CD4-positive, alpha-beta T cell treated with Interferon gamma for 1 hour (primary cell): ENCODE results near the gene FOXF1.

ENCODE experiments used
- DNase-seq: peaks from one replicate; pipeline ENCODE4 v3.0.0-alpha.2; 2020

FOXF1 gene

DNA sequence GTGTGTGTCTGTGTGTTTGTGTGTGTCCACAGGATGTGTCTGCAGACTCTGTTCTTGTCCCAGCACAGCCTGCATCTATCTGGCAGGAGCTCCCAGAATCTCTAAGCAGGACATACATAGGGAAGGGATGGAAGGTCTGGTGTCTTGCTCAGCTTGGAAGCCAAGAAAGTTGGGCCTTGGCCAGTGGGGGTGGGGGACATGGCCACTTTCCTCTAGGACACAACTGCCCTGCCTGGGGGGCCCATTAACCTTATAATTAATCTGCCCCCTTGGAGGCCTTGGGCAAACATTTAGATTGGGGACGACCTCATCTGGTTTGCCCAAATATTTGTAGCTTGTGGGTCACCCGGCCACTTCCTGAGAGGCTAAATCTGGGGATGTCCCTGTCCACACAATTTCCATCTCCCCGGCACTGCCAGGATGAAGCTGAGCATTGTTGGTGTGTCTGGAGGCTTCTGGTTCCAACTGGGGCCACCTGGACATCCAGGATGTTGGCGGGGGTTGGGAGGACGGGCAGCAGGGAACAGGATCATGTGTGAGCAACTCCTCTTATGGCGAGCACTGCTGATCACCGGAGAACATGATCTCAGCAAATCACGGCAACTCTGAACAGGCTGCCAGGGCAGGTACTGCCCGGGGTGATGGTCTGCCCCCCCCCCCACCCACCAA is 17.2 kb upstream of the FOXF1 start:
- no peak for DNase-seq

DNA sequence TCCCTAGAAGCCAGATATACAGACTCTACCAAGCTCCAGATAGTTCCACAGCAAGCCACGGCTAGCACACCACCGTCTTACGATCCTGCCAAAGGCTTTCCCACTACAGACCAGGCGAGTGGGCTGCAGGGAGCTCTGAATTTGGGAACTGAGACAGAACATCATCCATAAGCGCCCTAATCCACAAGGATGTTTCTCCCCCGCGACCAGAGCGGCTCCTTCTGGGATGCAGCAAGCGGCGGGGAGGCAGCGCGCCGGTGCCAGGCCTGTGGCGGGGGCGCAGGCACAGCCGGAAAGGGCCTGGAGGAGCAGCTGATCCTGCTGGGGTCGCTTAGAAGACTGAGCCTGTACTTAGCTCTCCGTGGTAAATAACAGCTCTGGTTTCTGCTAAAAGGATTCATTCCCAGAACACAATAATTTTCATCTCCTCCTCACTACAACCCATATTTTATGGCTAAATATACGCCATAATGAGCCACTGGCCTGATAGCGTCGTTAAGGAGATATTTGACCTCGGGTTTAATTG is 16.2 kb upstream of the FOXF1 start:
- DNase-seq = no peak

DNA sequence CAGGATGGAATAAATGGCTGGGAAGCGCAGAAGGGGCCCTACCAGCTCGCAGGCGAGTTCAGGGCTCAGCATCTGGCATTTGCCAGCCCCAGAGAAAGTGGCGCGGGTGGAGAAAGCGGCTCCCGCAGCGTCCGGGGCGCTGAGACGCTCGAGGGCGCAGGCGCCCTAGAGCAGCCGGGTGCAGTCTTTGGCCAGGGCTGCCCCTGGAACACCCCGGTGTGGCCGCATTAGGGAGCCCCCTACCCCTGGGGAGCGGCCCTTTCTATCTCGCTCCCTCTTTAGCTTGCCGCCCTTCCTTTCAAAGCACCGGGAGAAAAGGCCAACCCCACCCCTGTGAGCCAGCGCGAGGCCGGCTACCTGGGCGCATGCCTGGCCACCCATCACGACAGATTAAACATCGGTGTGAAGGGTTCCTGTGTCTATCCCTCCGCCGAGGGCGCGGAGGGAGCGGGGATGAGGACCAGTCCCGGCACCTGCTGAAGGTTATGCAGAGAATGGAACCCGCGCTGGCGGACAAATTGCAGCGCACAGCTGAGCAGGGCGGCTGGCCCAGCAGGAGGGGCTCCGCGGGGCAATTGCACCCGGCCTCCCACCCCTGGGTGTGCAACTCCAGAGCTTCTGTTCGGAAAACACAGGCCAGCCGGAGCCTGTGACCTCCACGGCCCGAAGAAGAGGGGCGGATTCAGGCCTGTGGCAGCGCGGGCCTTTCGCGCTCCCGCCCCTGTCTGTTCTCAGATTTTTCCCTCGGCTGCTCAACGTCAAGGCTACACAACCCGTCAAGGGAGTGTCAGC is 15.6 kb upstream of the FOXF1 start:
- no peak for DNase-seq

DNA sequence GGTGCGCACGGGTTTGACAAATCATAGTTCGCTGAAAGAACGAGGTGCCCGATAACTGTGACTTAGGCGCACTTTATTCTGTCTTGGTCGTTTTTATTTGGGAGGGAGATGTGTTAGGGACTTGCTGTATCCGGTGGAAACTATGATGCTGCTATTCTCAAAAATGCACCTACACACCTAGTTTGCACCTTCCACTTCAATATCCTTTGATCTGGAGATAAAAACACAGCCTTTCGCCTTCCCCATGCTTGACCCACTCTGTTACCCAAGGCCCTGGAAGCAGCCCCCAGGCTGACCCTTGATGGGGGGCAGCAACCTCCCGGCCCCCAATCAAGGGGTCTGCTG is 15.0 kb upstream of the FOXF1 start:
- DNase-seq = no peak

DNA sequence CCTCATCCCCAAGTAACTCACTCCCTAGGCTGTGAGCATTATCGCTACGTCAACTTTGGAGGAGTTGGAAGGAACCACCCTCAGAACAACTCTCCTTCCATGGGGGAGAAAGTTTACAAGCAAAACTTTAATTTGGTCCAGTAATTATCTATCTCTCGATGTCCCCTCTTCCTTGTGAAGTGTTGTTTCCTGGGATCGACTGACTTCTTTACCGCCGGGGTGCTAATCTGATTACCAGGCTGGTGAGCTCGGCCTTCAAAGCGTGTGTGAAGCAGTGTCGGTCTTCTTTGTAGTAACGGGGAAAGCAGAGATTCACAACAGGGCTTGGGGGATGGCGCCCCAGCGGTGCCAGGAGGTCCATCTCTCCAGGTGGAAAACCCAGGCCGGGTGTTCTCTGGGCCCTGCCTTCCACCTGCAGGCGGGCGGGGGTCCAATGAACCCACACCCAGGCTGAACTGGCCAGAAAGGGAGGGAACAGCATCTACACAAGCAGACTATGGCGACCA is 14.5 kb upstream of the FOXF1 start:
- DNase-seq = no peak

DNA sequence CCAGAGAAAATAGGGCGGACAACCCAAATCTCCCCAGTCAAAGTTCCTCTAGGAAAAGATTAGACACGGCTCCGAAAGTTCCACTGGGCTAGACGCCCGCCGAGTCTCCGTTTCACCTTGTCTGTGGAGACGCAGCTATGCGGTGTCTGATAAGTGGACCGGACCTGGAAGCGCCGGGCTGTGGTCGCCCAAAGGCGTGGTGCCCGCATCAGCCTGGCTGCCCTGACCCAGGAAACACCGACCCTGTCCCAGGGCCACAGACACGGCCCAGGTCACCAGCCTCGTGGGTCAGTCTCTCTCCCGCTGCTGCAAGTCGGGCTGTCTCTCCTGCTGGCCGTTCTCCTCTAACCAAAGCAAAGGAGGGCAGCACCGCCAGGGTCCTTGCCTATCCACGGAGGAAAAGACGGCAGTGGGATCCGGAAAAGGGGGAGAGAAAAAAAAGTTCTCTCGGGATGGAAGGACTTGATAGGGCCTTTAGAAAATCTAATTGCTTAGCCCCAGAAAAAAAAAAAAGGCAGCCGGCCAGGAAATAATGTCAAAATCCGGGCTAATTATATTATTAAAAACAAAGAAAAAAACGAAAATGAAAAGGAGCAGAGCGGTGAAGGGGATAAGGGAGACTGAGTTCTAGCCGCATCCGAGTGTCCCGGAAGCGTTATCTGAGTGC is 13.9 kb upstream of the FOXF1 start:
- no peak for DNase-seq

DNA sequence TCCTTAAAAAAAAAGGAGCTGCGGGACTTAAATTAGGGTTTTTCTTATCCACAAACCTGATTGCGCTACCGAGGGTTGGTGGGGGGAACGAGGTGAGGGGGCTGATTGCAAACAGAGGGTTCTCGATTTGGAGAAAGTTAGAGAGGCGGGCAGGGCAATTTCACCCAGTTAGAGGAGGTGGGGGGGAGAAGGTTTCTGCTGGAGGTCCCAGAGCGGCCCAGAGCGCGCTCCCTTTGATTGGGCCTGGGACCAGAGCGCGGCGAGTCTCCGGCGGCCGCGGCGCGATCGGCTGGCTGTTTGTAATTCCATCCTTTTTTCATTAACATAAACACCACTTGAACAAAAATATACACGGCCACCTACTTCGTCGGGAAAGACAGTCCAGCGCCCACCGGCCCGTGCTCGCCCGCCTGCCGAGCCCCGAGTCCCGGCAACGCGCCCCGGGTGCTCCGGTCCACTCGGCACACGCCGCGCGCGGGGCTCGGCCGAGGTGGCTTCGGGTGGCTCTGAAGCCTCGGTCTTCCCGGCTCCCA is 13.3 kb upstream of the FOXF1 start:
- no peak for DNase-seq

DNA sequence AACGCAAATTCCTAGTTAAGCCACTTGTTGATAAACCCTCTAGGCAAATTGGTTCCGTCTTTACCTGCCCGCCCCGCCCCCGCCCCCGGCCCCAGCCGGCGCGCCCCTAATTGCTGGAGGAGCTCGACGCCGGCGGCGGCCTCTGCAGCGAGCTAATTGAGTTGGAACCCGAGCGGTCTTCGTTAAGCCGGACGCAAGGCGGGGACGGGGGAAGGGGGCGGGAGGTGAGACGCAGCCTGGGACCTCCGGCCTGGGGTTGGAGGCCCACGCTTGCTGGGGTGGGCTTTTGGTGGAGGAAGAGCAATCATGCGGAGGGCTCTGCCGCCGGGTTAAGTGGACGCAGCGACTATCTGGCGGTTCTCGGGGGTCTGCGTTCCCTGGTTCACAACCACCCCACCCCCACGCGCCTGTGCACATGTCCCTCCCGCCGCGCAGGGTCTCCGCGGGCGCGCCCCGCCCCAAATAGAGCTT is 12.7 kb upstream of the FOXF1 start:
- no peak for DNase-seq

DNA sequence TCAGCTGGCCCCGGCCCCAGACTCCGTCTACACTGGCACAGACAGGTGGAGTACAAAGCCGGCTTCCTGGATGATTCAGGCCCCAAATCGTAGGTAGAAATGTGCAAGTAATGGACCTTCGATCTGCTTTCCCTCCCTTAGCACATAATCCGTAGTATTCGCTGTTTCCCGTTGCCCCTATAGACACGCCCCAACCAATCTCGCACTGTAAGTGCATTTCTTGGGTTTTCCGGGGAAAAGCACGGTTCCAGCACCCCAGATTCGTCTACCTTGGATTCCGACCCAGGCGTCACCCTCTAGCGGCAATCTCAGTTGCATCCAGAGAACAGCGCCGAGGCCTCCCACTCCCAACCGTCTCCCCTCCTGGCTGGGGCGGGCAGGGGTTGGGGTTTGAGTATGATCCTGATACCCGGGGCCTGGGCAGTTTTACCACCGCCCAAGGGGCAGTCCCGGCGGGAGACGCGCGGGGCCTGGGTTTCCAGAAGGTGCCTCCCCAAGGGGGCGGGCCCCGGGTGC is 12.1 kb upstream of the FOXF1 start:
- DNase-seq = no peak

DNA sequence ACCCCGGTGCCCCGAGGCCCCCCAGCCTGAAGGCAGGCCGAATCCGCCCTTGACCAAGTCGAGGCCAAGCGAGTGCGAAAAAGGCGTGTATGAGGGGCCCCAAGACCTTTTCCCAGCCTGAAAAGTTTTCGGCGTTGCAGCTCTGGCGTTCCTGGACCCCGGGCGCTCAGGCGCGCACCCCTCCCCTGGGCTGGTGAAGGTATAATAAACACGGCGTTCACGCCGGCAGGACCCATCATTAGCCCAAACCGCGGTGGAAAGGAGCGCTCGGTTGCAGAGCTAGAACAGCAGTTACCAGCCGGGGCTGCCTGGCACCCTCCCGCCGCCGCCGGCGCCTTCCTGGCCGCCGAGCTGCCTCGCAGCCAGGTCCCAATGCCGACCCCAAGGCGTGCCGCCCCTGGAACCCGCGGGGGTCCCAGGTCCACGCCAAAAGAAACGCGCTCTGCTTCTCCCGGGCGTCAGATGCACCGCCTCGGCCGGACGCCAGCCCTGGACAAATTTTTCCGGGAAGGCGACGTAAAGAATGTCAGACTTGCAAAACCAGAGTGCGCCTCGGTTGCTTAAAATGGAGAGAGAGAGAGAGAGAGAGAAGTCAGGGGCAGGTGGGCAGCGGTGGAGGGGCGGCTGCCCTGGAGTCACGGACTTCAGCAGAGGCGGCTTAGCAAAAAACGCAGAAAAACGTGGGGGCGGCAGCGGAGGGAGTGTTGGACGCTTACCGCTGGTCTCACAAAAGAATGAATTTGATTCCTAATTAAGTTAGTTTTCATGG is 11.5 kb upstream of the FOXF1 start:
- no peak for DNase-seq

DNA sequence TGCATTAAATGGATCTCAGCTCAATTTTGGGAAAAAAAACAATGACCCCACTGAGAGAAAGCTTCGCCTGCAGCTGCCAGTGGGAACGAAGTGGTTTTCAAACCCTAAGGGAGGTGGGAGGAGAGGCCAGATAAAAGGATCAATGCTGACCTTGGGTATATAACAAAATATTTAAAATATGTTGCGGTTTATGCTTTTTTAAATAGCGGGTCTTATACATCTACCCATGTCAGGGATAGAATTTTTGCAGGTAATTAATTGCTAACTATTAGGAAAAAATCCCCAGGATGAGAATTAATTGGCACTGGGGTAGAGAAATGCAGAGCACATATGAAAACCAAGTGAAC is 10.9 kb upstream of the FOXF1 start:
- DNase-seq = no peak

DNA sequence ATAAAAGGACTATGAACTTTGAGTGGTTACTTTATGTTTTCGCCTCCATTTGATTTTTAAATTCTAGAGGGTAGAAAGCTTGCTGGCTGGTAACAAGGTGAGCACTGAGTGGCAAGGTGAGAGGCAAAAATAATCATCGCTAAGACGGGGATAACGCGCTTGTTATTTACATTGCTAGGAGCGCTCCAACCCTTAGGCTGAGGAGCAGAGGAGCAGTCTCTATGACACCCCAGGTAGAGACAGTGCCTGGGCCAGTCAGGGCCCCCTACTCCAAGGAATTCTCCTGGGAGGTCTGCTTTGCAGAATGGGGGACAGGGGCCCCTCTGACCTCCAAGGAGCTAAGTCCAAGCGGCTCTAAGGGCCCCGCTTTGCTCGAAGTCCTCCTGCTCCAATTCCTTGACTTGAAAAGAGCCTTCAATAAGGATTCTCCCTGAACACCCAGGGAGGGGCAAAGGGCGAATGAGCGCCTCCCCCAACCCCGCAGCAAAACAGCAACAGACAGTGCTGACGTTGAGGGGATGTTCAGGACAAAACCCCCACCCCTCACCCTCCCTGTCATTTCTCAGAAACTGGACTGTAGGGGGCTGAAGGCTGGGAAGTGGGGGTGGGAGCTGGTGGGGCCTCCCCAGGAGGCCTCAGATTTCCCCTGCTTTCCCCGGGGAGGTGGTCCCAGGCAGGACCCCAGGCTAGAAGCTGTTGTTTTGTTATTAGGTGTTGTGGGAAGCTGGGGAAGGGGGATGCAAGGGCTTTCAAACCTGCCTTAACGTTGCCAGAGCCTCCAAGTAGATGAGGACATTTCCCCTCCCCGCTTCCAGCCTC is 10.2 kb upstream of the FOXF1 start:
- no peak for DNase-seq

DNA sequence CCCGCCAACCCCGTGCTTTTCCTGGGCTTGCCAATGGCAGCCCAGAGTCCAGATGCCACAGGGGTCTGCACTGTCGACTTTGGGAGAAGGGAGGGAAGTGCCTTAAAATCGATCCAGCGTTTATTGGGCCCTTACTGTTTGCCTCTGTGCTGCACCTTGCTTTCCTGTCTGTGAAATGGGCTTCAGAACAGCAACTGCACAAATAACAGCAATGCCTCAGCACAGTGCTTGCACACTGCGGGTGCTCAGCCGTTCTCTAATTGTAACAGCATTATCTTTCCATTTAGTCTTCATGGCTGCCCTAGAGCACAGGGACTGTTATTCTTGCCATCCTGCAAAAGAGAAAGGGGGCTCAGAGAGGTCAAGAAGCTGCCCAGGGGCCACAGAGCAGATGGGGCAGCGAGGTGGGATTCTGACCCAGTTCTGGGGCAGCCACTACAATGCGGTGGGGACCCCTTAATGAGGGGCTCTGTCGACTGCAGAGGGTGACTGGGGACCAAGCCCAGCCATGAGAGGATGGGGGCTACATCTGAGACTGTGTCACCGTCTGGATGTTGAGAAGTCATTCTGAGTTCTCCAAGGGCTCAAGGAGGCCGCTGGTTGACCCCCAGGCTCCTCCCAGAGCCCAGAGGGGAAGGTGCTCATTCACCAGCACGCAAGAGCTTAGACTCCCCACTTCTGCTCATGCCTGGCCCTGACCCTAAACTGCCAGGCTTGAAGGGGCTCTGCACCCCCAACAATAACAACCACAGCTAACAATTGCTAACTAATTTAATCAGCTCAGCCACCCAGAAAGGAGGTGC is 9.4 kb upstream of the FOXF1 start:
- DNase-seq = no peak

DNA sequence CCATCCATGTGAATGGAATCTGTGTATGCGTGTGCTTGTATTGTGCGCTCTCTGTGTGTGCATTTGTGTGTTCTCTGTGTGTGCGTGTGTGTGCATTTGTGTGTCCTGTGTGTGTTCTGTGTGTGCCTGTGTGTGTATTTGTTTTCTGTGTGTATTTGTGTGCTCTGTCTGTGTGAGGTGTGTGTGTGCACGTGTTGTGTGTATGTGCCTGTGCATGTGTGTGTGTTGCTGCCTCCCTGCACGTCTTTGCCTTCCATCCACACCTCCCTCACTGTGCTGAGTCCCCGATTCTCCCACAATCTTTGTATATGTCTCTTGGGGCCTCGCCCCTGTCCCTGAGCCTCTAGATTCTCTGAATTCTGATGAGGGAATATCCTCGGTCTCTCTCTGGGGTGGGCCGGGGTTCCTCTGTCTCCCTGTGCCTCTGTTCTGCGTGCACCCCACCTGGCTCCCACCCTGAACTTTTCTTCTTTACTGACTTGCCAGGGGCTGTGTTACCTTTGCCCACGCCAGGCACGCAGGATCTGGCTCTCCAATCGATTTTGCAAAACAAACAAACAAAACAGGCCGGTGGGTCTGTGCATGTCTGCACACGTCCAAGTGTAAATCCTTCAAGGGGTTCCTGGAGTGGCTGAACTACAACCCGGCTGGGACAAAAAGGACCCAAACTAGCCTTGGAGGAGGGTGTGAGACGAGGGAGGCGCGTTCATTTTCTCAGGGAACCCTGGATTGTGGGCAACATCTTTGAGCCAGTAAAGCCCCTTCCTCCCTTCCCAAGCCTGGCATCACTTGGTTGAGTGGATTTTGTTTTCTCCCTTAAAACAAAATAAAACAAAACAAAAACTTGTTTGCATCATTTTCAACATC is 8.1 kb upstream of the FOXF1 start:
- DNase-seq = no peak

DNA sequence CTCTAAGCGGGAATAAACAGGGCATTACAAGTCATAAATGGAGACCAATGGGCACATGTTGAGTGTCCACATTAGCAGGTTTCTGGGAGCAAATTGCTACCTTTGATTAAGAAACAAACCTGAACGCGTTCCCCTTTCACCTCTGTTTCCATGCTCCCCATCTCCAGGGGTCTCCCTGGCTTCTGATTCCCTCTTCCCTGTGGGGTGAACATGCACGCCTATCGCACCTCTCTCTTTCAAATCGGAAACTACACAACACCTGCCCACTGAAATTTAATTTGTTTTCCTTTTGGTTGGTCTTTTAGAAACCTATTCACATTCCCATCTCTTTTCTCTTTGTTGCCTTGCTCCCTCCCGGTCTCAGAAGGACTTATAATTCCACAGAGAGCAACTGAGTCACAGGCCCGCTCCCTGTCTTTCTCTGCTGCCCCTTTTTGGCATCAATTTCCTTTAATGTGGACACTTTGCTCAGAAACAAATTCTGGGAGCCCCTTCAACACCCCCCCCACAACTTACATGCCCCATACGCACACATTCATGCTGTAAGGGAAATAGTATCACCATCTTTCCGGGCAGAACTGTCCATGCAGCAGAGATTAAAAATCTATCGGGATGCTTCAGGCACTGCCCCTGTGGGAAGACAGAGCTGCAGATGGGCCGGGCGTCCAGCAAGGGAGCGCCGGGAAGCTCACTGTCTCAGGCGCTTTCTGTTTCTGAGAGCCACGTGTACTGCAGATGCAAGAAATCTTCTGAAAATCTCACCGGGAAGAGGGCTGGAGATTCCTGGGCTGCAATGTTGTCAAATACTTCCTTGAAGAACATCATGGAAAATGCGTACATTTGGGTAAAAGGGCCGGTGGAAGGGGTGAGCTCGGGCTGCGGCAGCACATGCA is 7.2 kb upstream of the FOXF1 start:
- no peak for DNase-seq

DNA sequence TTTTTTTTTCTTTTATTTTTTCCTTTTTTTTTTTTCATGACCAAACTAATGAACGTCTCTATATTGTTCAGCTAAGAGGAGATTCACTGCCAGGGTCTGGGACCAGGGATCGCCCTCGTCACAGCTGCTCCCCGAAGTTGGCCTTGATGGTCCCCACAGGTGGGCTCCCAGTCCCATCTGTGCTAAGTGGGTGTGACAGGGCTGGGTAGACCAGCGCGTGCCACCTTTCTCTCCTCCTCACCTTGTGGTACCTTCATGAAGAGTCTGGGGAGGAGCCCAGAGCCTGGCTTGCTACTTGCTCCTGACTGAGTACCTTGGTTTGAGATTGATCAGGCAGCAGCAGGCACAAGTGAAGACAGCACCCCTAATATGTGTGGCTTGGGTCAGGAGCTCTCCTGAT is 6.5 kb upstream of the FOXF1 start:
- DNase-seq = no peak

DNA sequence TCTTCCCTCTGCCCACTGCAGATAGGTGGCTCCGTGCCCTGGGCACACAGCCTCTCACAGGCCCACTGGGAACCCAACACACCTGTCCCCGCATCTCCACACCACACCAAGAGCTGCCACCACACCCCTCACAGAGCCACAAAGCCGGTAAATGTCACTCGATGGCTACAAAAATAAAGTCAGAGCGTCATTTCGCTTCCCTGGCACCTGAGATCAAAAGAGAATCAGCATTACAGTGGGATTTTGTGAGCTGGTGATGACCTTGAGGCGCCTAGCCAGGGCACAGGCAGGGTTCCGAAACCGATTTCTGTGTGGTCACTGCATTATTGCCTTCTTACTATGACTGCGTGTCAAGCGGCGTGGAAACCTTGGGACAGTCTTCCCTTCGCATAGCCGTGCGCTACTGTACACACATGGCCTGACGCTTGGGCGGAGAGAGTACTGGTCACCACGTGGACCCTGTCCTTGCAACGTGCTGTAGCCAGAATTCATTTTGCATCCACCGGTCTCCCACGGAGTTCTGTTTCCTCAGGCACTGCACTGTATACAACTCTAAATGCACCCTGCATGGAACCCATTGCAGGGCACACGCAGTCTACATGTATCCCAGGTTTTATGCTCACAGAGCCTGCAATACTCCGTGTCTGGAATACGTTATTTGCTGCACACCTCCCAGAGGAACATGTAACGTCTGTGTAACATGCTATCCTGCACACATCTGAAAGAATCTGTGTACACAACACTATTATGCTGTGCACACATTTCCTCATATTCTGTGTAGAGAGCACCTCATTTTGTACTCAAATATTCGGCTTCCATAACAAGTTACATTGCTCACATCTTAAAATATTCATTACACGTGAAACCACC is 5.8 kb upstream of the FOXF1 start:
- no peak for DNase-seq
